GM12873 (cell line): Measurements from ENCODE around the gene CLDN20.

Experiments
- TF ChIP-seq, protein P1 (sequence below): IDR thresholded peaks from 2 replicates; pipeline ENCODE4 v1.5.1; 2012; ENCODE audit warnings: low read depth, mild to moderate bottlenecking, moderate library complexity, low read length, control low read depth; ENCODE audit not compliant: insufficient read depth; ENCODE audit errors: missing control alignments

Gene CLDN20

GRCh38 chr6:155325700-155326516, 62.1 kb downstream of the CLDN20 start:
- TF ChIP-seq, protein P1, sequence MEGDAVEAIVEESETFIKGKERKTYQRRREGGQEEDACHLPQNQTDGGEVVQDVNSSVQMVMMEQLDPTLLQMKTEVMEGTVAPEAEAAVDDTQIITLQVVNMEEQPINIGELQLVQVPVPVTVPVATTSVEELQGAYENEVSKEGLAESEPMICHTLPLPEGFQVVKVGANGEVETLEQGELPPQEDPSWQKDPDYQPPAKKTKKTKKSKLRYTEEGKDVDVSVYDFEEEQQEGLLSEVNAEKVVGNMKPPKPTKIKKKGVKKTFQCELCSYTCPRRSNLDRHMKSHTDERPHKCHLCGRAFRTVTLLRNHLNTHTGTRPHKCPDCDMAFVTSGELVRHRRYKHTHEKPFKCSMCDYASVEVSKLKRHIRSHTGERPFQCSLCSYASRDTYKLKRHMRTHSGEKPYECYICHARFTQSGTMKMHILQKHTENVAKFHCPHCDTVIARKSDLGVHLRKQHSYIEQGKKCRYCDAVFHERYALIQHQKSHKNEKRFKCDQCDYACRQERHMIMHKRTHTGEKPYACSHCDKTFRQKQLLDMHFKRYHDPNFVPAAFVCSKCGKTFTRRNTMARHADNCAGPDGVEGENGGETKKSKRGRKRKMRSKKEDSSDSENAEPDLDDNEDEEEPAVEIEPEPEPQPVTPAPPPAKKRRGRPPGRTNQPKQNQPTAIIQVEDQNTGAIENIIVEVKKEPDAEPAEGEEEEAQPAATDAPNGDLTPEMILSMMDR = no peak
